ENCODE measurements around the gene CES3.
"Not testable (repeated sequence)": the region's sequence is repeated elsewhere in the genome, so short reads cannot be mapped to it uniquely, and the experiment has no call there.

The CES3 gene

DNA sequence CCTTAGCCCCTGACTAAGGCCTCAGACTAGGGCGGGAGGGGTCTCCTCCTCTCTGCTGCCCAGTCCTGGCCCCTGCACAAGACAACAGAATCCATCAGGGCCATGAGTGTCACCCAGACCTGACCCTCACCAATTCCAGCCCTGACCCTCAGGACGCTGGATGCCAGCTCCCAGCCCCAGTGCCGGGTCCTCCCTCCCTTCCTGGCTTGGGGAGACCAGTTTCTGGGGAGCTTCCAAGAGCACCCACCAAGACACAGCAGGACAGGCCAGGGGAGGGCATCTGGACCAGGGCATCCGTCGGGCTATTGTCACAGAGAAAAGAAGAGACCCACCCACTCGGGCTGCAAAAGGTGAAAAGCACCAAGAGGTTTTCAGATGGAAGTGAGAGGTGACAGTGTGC is 12.7 kb downstream of the CES3 start:
- no peak for DNase-seq

DNA sequence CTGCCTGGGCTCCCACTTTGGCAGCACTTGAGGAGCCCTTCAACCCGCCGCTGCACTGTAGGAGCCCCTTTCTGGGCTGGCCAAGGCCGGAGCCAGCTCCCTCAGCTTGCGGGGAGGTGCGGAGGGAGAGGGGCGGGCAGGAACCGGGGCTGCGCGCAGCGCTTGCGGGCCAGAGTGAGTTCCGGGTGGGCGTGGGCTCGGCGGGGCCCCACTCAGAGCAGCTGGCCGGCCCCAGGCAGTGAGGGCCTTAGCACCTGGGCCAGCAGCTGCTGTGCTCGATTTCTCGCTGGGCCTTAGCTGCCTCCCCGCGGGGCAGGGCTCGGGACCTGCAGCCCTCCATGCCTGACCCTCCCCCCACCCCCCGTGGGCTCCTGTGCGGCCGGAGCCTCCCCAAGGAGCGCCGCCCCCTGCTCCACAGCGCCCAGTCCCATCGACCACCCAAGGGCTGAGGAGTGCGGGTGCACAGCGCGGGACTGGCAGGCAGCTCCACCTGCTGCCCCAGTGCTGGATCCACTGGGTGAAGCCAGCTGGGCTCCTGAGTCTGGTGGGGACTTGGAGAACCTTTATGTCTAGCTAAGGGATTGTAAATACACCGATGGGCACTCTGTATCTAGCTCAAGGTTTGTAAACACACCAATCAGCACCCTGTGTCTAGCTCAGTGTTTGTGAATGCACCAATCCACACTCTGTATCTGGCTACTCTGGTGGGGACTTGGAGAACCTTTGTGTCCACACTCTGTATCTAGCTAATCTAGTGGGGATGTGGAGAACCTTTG is 13.3 kb downstream of the CES3 start:
- DNase-seq: not testable (repeated sequence)

DNA sequence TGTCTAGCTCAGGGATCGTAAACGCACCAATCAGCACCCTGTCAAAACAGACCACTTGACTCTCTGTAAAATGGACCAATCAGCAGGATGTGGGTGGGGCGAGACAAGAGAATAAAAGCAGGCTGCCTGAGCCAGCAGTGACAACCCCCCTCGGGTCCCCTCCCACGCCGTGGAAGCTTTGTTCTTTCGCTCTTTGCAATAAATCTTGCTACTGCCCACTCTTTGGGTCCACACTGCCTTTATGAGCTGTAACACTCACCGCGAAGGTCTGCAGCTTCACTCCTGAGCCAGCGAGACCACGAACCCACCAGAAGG is 13.8 kb downstream of the CES3 start:
- not testable (repeated sequence) for DNase-seq

DNA sequence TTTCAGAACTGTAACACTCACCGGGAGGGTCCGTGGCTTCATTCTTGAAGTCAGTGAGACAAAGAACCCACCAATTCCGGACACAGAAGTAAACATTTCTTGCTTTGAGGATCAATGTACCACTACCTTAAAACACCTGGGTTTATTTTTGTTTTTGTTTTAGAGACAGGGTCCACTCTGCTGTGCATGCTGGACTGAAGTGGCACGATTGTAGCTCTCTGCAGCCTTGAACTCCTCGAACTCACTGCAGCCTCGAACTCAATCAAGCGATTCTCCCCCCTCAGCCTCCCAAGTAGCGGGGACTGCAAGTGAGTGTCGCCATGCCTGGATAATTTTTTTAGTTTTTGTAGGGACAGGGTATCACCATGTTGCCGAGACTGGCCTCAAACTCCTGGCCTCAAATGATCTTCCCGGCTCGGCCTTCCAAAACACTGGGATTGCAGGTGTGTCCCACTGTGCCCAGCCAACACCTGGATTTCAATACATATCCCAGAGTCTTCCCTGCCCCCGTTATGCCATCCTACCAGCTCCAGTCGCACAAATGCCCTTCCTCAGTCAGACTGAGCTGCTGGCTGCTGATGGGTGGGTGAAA is 14.3 kb downstream of the CES3 start:
- DNase-seq: no peak

DNA sequence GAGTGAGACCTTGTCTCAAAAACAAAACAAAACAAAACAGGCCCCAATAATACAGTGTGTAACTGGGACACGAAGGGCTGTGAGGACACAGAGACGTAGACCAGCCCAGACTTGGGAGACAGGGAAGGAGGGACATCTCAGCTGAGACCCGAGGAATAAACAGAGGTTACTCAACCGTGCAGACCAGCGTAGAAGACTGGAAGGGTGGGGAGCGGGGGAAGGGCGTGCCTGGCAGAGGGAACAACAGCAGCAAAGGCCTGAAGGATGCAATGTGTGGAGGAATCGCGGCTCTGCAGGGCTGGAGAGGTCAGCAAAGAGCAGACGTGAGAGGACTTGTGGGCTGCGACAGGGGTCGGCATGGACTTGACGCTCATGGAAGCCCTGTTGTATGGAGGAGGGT is 15.7 kb downstream of the CES3 start:
- no peak for DNase-seq

DNA sequence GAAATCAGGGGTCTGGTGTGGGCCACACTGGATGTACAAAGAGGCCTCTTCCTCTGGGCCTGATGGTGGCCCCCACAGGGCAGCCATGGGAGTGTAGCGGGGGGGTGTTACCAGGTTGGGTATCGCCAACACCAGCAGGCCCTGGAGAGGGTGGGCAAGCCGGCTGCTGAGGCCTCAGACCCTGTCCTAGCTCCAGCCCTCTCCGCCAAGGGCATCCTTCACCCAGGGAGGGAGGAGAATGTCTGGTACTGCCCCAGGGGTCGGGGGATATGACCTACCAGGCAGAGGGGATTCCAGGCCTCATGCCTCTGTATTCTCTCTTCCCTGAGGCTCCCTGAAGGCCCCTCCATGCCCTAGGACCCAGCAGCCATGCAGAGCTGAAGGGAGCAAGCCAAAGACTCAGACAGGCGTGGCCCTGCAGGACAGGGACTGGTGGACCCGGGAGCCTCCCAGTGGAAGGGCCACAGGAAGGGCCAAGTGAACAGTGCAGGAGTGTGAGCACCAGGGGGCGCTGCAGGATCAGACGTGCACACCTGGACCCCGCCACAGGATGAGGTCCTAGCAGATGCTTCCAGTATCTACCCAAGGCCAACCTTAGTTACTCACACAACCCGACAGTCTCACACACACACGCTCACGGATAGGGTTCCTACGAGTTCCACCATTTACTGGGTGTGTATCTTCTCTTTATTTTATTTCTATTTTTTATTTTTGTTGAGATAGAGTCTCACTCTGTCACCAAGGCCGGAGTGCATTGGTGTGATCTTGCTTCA is 16.5 kb downstream of the CES3 start:
- DNase-seq: peak; percentile 94

DNA sequence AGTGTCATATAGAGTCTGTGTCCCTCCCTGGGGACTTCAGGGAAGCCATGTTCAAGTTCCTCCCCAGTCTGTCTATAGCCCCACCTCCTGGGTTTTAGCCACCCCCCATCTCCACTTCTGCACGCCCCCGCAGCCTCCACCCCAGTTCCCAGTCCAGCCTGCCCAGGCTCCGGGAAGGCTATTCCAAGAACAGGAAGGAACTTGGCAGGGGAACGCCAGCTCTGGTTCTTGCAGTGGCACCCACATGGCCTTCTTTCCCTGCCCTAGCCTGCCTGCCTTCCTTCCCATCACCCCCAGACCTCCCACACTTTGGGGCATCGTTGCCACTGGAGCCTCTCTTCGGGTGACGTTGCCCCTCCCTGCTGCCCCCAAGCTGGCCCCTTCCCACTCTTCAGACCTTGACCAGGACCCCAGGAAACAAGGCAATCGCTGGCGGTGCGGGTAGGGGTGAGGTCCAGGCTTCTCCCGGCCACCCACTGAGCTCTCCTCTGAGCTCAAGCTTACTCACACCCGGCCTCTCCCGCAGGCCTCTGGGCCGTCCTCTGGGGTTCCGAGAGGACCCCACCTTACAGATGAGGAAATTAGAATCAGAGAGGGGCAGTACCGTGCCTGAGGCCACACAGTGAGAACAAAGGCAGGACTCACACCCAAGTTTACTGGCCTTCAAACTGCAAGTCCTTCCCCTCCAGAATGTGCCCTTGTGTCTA is 18.1 kb downstream of the CES3 start:
- DNase-seq: no peak

DNA sequence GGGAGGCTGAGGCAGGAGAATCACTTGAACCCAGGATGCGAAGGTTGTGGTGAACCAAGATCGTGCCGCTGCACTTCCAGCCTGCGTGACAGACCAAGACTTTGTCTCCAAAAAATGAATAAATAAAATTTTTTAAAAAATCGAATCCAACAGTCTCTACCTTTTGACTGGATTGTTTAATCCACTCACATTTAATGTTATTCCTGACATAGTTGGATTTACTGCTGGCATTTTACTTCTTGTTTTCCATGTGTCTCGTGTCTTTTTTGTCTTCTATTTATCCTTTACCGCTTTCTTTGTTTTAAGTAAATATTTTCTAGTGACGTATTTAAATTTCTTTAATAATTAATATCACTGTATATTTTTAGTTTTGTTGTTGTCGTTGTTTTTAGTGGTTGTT is 22.0 kb downstream of the CES3 start:
- no peak for DNase-seq

DNA sequence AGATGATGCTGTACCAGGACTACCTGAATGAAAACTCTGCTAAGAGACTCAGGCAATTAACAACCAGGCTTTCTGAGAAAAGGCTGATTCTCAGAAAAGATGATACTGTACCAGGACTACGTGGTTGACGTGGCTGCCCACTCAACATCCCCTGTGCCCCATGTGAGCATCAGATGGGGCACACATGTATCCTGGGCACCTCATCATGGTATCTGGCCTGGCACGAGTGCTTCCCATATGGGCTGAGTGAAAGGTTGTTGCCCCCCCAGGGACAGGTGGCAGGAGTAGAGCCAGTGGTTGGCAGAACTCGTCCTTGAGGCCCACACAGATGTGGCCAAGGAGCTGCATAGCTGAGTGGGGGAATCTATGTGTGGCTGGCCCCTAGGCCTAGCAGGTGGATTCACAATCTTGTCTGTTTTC is 23.8 kb downstream of the CES3 start:
- DNase-seq: peak; percentile 62

DNA sequence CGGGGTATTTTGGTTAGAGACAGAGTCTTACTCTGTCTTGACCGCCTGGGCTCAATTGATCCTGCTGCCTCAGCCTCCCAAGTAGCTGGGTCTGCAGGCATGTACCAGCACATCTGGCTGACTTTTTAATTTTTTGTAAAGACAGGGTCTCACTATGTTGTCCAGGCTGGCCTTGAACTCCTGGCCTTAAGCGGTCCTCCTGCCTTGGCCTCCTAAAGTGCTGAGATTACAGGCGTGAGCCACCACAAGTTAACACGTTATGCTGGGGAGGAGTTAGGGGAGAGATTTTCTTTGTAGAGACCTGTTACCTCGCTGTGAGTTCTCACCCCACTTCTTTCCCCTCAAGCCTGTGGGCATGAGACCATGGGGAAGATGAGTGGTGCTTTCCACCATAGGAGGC is 25.5 kb downstream of the CES3 start:
- DNase-seq: no peak

DNA sequence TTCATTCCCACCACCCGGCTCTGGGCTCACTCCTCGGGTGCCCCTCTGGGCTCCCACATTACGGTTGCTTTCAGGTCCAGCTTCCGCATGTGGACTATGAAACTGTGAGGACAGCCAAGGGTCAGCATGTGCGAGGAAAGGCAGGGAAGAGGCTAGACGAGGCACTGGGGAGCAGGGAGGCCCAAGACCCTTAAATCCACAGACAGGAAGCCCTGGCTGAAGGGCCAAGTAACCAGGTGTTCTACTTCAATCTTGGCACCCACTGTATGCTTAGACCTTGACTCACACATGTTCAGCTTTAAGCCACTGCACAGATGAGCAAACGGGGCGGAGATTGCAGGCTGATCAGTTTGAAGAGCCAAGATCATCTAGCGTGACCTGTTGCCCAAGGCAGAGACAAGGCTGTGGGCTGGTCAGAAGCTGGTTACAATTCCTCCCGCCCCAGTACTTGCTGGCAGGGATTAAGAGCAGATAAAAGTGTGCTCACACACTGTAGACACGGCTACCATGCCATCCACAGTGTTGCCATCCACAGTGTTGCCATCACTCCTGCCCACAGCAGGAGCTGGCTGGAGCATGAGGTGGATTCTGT is 27.2 kb downstream of the CES3 start, which contains the start of gene CES4A:
TSS of gene CES4A (plus strand) at position 393 of the 592 bp plus-strand sequence. CDS start at position 577, 184 bp downstream.
- DNase-seq: no peak

DNA sequence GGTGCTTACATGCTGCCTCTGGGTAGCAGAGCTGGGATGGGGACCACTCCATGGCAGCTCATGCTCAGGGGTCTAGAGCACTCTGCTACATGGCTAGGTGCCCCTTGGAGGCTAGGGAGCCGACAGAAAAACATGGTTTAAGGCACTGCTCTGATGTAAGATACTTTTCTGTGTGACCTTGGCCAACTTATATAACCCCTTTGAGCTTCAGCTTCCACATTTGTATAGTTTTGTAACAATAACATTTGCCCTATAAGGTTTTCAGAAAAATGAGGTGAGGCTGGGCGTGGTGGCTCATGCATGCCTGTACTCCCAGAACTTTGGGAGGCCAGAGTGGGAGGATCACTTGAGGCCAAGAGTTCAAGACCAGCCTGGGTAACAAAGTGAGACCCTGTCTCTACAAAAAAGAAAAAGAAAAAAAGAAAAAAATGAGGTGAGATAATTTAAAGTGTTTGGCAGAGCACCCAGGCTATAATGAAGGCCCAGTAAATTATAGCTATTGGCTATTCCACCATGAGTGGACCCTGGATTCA is 30.5 kb downstream of the CES3 start:
- DNase-seq: no peak

DNA sequence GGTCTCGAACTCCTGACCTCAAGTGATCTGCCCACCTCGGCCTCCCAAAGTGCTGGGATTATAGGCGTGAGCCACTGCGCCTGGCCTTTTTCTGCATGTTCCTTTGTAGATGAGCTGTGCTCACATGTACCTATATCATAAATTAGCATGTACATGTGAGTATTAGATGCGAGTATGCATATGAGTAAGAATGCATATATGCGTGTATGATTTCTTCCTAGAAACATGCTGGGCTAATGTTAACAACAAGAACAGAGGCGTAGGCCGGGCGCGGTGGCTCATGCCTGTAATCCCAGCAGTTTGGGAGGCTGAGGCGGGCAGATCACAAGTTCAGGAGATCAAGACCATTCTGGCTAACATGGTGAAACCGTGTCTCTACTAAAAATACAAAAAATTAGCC is 32.5 kb downstream of the CES3 start:
- DNase-seq: not testable (repeated sequence)

DNA sequence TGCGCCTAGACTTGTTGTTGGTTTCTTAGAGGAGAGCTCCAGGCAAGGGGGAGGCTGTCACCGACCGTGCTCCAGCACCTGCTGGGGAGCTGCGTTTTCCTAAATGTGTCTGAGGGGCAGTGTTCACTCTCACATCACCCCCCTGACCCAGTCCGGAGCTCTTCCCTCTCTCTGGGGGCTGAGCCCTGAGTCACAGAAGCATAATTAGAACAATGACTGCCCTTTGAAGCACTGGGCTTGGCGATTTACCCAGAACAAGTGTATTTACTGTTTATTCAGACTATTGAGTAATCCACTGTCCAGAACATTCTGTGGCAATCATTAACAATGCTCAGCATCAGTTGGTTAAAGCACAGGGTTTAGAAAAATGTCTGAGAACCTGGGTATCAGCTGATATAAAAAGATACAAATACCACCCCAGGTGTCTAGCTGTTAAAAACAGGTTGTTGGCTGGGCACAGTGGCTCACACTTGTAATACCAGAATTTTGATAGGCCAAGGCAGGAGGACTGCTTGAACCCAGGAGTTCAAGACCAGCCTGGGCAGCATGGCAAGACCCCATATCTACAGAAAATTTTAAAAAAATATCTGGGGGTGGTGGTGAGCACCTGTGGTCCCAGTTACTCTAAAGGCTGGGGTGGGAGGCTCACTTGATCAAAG is 35.4 kb downstream of the CES3 start:
- DNase-seq: no peak

DNA sequence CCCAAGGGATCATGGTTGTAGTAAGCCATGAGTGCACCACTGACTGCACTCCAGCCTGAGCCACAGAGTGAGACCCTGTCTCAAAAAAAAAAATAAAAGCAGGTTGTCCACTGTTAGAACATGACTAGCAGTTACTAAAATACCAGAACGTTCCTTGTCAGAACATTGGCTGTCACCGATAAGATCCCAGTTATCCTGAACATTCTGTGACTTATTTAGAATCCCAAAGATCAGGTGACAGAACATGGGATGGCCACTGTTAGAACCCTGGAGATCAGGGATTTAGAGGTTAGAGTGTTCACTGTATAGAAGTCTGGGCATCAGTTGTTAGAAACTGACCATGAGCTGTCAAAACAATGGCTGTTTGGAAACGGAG is 35.9 kb downstream of the CES3 start:
- no peak for DNase-seq

DNA sequence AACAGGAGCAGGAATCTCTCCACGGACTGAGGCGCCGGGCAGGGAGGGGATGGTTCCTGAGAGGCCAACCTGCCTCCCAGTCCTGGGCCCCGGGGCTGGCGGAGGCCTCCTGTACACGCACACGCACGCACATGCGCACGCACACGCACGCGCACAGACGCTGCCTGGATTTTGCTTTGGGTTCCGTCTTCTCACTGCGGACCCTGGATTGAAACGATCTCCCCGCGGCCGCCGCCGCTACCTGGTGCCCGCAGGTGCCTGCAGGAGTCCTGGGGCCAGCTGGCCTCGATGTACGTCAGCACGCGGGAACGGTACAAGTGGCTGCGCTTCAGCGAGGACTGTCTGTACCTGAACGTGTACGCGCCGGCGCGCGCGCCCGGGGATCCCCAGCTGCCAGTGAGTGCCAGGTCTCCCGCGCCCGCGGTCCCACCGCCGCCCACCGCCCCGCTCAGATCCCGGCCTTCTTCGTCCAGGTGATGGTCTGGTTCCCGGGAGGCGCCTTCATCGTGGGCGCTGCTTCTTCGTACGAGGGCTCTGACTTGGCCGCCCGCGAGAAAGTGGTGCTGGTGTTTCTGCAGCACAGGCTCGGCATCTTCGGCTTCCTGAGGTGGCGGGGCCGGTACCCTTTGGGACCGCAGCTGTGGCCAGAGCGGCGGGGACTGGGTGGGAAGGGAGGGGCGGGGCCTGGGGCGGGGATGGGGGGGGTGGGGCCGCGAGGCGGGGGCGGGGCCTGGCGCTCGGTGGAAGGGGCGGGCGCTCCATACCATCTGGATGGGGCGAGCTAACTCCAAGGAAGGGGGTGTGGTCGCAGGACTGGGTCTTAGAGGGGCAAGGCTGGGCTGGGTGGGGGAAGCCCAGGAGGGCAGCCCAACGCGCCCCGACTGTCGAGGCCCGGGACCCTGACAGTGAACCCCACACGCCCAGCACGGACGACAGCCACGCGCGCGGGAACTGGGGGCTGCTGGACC is 39.6 kb downstream of the CES3 start:
- DNase-seq: peak; percentile 65

DNA sequence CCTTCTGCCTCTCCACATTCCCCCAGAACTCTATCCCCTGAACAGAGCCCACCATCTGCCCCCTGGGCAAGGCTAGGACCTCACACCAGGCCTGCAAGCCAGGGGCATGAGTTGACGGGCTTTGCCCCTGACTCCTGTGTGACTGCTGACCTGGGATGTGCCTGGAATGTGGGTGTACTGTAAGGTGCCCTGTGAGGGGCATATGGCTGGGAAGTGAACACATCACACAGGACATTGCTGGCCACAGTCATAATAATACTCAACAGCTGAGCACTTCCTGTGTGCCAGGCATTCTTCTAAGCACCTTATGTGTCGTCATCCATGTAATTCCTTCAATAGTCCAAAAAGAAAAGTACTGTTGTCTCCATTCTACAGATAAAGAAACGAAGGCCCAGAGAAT is 40.7 kb downstream of the CES3 start:
- no peak for DNase-seq

DNA sequence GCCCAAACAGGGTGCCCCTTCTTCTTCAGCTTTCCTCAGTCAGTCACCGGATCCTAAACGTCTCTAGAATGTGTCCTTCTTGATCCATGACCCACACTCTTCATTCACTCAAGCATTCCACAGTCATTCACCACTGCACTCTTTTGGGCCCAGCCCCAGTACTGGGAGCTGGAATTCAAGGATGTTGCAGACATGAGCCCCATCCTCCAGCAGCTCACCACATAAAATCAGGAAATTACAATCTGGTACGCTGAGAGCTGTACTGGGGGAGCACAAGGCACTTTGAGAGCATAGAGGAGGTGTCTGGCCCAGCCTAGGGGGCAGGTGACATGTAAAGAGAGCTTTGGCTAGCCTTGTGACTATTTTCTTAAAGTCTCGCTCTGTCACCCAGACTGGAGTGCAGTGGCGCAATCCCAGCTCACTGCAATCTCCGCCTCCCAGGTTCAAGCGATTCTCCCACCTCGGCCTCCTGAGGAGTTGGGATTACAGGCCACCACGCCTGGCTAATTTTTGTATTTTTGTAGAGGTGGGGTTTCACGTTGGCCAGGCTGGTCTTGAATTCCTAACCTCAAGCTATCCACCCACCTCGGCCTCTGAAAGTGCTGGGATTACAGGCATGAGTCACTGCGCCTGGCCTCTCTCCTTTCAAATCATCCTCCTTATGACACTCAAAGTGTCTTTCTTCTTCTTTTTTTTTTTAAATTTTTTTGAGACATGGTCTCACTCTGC is 46.0 kb downstream of the CES3 start:
- DNase-seq: no peak

DNA sequence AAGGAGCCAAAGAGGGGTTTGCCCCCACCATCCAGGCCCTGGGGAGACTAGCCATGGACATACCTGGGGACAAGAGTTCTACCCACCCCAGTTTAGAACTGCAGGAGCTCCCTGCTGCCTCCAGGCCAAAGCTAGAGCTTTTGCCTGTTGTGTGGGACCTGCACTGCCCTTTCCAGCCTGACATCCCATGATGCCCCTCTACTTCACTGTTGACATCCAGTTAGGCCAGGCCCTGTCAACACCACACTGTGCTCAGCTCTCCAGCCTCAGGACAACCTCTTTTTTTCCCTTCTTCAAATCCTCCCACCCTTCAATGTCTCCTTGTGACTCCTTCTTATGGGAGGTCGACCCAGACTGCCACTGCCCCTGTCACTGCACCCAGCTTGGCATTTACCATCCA is 48.1 kb downstream of the CES3 start:
- DNase-seq: no peak

DNA sequence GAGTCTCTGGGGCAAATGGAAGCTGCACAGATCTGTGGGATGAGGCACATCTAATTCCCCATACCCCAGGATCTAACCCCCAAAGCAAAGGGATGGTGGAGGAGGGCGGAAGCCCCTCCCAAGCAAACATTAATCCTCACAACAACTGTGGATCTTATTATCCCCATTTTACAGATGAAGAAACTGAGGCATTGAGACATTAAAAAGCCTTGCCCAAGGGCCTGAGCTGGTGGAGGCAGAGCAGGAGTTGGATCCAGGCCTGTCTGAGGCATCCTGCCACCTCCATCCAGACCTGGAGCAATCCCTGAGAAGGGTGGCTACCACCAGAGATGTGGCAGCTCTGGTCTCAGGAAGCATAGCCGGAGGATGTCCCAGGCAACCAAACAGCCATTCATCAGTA is 50.2 kb downstream of the CES3 start:
- DNase-seq: no peak
